ENCODE data around the gene AKAP6.

AKAP6 gene

DNA sequence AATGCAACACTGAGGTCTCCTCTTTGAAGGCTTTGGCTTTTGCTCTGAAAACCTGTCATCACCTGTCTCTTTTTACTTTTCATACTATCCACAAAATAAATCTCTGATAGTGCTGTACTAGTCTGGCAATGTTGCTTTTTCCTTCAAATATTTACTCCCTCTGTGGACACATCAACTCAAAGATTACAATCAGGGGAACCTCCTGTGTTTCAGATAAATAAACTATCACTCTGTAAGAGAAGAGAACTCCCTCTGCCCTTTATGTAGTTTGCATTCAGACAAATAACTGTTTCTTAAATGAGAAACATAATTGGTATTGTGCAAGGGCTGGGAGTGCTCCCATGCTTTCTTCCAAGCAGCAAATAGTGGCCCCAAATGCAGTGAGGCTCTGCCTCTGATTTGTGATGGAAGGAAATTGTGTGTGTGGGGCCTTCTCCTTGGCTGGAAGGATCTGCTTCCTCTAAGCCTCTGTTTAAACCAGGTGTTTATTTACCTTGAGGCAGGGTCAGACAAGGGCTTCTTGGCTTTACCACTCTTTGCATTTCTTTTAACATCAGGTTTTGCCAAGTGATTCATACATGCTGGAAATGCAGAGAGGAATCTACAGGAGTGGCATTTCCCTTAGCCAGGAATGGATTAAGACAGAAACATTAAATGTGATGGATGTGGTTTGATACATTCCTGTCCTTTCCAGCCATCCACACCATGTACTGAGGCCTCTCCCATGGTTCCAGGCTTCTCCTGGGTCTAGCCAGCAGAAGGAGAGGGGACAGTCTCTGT lies 69.0 kb downstream of the AKAP6 start:
- DNase-seq (ENCODE audit: insufficient read length), result no peak
- TF ChIP-seq POLR2AphosphoS5 (IDR thresholded peaks at IDR 0.05; ENCODE audit: low read depth, low read length) (no peak), TAF1 (IDR thresholded peaks at IDR 0.05; ENCODE audit: borderline replicate concordance, low read depth, low read length) (no peak), POLR2A (IDR thresholded peaks at IDR 0.05; ENCODE audit: low read depth, low read length) (no peak)
- FAIRE-seq, result no peak

DNA sequence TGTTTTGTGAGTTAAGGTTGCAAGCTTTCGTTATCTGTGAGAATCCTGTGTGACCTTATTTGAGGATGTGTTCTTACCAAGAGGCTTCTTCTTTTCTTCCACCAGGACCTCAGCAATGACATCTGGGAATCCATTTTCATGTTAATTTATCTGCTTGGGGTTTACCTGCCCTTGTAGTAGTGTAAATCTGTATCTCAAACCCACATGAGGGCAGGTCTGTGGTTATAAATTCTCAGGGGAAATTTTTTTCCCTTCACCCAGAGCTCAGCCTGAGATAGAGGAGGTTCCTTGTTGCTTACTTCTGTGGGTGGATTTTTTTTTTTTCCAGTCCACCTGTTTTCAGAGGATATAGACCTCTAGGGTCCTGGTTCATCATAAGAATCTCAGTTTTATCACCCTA lies 70.8 kb downstream of the AKAP6 start:
- no peak for TF ChIP-seq POLR2A (IDR thresholded peaks at IDR 0.05; ENCODE audit: low read depth, low read length)
- FAIRE-seq (no peak), DNase-seq (ENCODE audit: insufficient read length) (no peak)

DNA sequence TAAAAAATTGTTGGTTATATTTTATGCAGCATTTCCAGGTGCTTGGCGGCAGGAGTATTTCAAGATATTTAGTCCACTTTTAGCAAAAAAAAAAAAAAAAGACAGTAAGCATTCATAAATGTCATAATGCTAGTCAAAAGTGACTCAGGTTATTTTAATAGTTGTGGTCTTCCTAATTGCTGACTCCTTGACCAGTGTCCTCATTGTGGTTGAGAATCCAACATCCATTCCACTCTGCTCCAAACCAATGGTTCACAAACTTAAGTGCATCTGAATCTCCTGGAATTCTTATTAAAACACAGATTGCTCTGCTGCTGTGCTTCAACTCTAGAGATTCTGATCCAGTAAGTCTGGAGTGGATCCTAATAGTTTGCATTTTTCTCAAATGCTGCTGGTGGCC lies 71.4 kb downstream of the AKAP6 start:
- no peak for FAIRE-seq
- no peak for DNase-seq (ENCODE audit: insufficient read length)
- no peak for TF ChIP-seq POLR2A (IDR thresholded peaks at IDR 0.05; ENCODE audit: low read depth, low read length)

DNA sequence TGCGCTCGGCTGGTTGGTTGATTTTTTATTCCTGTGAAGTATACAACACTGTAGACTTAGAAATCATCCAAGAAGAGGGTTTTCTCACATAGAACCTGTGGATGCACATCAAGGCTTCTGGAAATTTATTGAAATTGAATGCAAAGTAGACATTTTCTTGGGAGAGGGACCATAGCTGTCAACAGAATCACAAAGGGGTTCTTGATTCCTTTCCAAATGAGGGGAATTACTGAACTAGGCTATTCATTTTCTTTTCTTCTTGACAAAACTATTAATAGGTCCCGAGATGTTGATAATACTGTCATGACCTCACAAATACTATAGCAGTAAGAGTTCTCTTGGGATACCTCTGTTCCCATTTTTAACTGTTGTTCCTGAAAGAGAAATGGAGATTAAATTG lies 73.9 kb downstream of the AKAP6 start:
- TF ChIP-seq POLR2A (IDR thresholded peaks at IDR 0.05; ENCODE audit: low read depth, low read length) (no peak), POLR2AphosphoS5 (IDR thresholded peaks at IDR 0.05; ENCODE audit: low read depth, low read length) (no peak), TAF1 (IDR thresholded peaks at IDR 0.05; ENCODE audit: borderline replicate concordance, low read depth, low read length) (no peak)
- DNase-seq (ENCODE audit: insufficient read length) (no peak), FAIRE-seq (no peak)

DNA sequence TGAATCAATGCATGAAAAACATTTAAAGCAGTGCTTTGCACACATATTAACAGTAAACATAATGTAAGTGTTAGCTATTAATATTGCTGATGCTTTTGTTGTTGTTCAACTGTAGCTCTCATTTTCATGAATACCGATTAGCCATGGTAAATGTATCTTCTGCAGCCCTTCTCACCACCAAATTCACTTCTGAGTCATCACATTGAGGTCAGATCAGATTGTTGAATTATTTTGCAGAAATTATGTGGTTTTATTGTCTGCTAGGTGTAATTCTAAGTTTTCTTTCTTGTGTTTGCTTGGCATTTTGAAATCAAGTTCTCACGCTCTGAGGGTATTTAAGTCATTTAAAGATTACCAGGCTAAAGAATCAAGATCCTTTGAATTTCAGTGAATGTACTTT lies 74.6 kb downstream of the AKAP6 start:
- DNase-seq (ENCODE audit: insufficient read length) (no peak), FAIRE-seq (no peak)
- TF ChIP-seq POLR2A (IDR thresholded peaks at IDR 0.05; ENCODE audit: low read depth, low read length) (no peak), TAF1 (IDR thresholded peaks at IDR 0.05; ENCODE audit: borderline replicate concordance, low read depth, low read length) (no peak), POLR2AphosphoS5 (IDR thresholded peaks at IDR 0.05; ENCODE audit: low read depth, low read length) (no peak)

DNA sequence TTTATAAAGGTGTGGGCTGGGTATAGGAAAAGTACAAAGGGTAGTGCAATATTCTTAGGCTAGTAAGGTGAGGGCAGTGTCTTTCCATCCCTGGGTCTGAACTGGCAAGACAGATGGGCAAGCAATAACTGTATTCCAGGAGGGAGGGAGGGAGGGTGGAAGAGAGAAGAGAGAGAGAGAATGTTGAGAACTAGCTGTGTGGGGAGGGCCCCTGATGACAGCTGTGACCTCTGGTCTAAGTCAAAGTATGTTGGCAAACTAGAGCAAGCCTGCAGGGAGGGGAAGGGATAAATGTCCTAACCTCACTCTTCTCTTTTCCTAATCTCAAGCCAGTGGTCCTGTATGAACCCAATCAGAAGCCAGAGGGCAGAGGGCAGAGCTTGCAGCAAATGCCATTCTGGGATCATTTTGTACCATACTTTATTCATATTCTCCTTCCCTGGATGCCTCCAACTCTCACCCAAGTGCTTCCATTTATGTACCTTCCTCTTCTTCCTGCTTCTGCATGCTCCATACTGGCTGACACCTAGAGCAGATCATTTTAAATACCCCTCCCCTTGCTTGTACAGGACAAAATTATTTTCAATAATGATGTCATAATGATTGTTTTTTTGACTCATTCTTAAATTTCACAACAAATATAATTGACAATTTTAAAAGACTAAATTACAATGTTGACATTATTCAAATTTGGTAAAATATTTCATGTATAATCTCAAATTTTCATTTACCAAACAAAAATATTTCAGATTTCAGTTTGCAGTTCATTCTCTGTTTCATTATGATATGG lies 75.9 kb downstream of the AKAP6 start:
- no peak for FAIRE-seq
- no peak for TF ChIP-seq POLR2AphosphoS5 (IDR thresholded peaks at IDR 0.05; ENCODE audit: low read depth, low read length)
- no peak for TF ChIP-seq TAF1 (IDR thresholded peaks at IDR 0.05; ENCODE audit: borderline replicate concordance, low read depth, low read length)
- TF ChIP-seq POLR2A (IDR thresholded peaks at IDR 0.05; ENCODE audit: low read depth, low read length), result no peak
- DNase-seq (ENCODE audit: insufficient read length), result no peak

DNA sequence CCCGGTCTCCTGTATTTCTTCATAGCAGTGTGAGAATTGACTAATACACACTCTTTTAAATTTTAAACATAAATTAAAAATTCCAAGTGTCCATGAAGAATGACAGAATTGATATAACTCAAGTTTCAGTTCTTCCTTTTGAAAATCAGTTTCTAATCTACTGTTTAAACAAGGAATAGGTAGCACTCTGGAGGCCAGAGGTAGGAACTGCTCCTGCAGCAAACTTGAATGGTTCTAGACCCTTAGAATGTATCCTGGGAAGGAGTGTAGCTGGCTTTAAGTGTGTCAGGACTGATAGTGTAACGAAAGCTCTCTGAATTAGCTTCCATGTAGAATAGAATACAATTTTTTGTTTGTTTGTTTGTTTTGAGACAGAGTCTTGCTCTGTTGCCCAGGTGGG lies 76.8 kb downstream of the AKAP6 start:
- DNase-seq (ENCODE audit: insufficient read length), result no peak
- TF ChIP-seq TAF1 (IDR thresholded peaks at IDR 0.05; ENCODE audit: borderline replicate concordance, low read depth, low read length), result no peak
- no peak for FAIRE-seq

DNA sequence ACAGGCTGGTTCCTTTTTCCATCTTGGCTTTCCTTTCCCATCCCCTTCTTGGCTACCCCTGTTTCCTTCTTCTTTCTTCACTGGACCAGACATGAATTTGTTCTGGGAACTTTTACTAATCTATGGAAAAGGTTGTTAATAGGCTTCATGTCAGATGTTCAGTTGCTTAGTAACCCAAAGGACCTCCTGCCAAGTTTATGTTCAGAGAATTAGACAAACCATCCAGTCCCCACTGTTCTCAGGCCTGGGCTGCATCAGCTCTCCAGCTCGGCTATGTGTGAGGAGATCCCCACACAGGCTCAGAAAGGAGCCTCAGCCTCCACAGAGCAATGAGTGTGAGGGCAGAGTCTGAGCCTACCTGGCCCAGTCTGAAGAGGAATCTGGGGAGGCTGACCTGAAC lies 78.0 kb downstream of the AKAP6 start:
- FAIRE-seq (no peak), DNase-seq (ENCODE audit: insufficient read length) (no peak)
- TF ChIP-seq TAF1 (IDR thresholded peaks at IDR 0.05; ENCODE audit: borderline replicate concordance, low read depth, low read length) (no peak), POLR2A (IDR thresholded peaks at IDR 0.05; ENCODE audit: low read depth, low read length) (no peak), POLR2AphosphoS5 (IDR thresholded peaks at IDR 0.05; ENCODE audit: low read depth, low read length) (no peak)

DNA sequence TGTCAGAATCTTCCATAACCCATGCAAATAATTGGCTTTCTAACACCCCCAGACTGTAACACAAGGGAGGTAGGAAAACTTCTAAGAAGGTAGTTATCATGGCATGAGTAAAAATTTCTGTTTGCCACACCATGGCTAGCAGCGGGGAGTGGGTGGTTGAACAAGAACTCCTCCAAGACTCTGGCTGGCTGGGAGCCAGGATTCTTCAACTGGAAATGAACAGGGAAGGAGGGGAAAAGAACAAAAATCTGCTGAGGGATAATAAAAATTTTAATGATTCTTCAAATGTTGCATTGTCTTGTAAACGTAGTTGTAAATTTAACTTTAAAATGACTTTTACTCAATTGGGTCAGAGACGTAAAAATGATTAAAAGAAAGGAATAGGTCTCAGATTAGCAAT lies 78.9 kb downstream of the AKAP6 start:
- TF ChIP-seq POLR2AphosphoS5 (IDR thresholded peaks at IDR 0.05; ENCODE audit: low read depth, low read length) (no peak), POLR2A (IDR thresholded peaks at IDR 0.05; ENCODE audit: low read depth, low read length) (no peak), TAF1 (IDR thresholded peaks at IDR 0.05; ENCODE audit: borderline replicate concordance, low read depth, low read length) (no peak)
- FAIRE-seq (no peak), DNase-seq (ENCODE audit: insufficient read length) (no peak)

DNA sequence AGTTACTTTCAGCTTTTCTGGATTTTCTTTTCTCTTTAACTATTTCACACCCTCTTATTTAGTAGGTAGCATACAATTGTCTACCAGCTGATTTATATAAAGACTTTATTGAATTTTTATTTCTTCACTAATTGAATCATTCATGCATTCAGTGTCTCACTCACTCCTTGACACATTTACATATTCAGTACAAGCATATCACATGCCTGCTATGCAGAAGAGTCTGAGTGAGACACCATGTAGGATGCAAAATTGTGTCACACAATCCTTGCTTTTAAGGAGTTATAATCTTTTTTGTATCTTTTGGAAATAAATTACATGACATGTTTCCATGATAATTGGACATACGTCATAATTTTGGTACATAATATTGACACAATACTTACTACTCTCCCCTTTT lies 83.0 kb downstream of the AKAP6 start:
- TF ChIP-seq POLR2A (IDR thresholded peaks at IDR 0.05; ENCODE audit: low read depth, low read length), result no peak
- no peak for TF ChIP-seq TAF1 (IDR thresholded peaks at IDR 0.05; ENCODE audit: borderline replicate concordance, low read depth, low read length)
- no peak for TF ChIP-seq POLR2AphosphoS5 (IDR thresholded peaks at IDR 0.05; ENCODE audit: low read depth, low read length)
- DNase-seq (ENCODE audit: insufficient read length) (no peak), FAIRE-seq (no peak)

DNA sequence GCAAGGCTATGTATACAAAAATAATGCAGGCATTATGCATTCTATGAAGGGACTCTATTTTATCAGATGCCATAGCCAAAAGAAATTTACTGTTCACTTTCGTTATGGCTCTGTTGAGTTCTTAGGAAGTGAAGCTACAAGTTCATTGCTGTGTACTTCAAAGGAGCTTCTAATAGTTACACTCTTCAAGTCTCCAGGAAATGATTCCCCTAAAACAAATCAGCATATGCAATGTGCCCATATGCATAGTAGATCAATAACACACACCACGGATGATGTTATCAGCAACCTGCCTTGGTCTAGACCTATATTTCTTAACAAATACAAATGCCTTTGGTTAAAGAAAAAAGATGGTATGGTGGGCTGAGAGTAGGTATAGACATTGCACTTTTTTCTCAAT lies 83.4 kb downstream of the AKAP6 start:
- FAIRE-seq (no peak), DNase-seq (ENCODE audit: insufficient read length) (no peak)
- TF ChIP-seq POLR2AphosphoS5 (IDR thresholded peaks at IDR 0.05; ENCODE audit: low read depth, low read length) (no peak), POLR2A (IDR thresholded peaks at IDR 0.05; ENCODE audit: low read depth, low read length) (no peak), TAF1 (IDR thresholded peaks at IDR 0.05; ENCODE audit: borderline replicate concordance, low read depth, low read length) (no peak)

DNA sequence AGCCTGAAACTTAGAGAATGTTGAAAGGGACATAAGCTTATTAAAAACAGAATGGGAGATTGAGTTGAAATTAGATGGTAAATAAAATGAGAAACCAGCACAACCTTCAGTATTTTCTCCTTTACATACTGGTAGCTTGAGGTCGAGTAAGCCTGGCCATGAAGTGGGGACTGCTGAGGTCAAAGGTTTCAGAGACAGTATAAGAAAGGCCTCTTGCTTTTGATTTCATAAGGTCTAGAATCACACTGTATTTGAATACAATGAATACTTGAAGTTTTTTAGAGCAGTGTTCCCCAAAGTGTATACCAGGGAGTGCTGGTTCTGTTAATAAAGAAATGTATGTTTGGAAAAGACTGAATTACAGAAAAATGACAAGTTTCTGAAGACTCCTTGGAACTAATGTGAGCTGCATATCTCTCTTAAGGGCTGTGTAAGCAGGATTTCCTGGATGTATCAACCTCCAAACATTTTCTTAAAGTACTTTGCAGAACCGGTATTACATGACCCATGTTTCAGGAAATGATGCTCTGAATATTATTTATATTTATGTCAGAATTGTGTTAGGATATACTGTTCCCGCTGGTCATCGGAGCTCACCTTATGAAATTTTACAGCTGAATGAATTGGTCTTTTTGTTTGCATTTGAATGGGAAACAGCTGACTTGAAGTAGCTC lies 85.0 kb downstream of the AKAP6 start:
- FAIRE-seq, result no peak

More for the DNA sequence above, 85.0 kb downstream of the AKAP6 start:
- DNase-seq (ENCODE audit: insufficient read length), result no peak
- no peak for TF ChIP-seq POLR2A (IDR thresholded peaks at IDR 0.05; ENCODE audit: low read depth, low read length)
- no peak for TF ChIP-seq TAF1 (IDR thresholded peaks at IDR 0.05; ENCODE audit: borderline replicate concordance, low read depth, low read length)
- TF ChIP-seq POLR2AphosphoS5 (IDR thresholded peaks at IDR 0.05; ENCODE audit: low read depth, low read length), result no peak
